Neural cell (in vitro differentiated cells): ENCODE results near the gene ARHGAP6. TPM values are rescaled to one million over a fixed set of nuclear protein-coding genes. Genes with fewer than 3 reads are reported as not detected.

Experiments
- H2AFZ ChIP-seq: fragments of 200-600, 300-800 bp; sonication (generic), shearing (Covaris generic); 2 replicates; pipeline ENCODE4 v1.6.0; 2014; ENCODE audit warnings: low read depth, mild to moderate bottlenecking, antibody characterized with exemption, low read length, moderate library complexity
- H3F3A ChIP-seq: fragments of 200-600 bp; shearing (Covaris generic); 2 replicates; pipeline ENCODE4 v1.6.1; 2016; ENCODE audit warnings: mild to moderate bottlenecking, moderate library complexity, mixed read lengths, antibody characterized with exemption, low read length; ENCODE audit not compliant: insufficient read depth, poor library complexity, severe bottlenecking
- H3K27ac ChIP-seq: fragments of 200-600, 300-800 bp; sonication (generic), shearing (Covaris generic); 2 replicates; pipeline ENCODE4 v1.5.1; 2014; ENCODE audit warnings: mild to moderate bottlenecking, low read length, moderate library complexity
- H3K27me3 ChIP-seq: fragments of 300-800, 200-600 bp; sonication (generic), shearing (Covaris generic); 2 replicates; pipeline ENCODE4 v1.6.0; 2014; ENCODE audit warnings: mild to moderate bottlenecking, low read depth, low read length, moderate library complexity; ENCODE audit not compliant: insufficient read depth
- H3K36me3 ChIP-seq: fragments of 300-800, 200-600 bp; sonication (generic), shearing (Covaris generic); 2 replicates; pipeline ENCODE4 v1.5.1; 2014; ENCODE audit warnings: mild to moderate bottlenecking, antibody characterized with exemption, low read length, moderate library complexity; ENCODE audit not compliant: insufficient read depth
- H3K4me2 ChIP-seq: fragments of 300-800, 200-600 bp; sonication (generic), shearing (Covaris generic); 2 replicates; pipeline ENCODE4 v1.6.0; 2014; ENCODE audit warnings: mild to moderate bottlenecking, low read length
- H3K4me3 ChIP-seq: fragments of 300-800, 200-600 bp; sonication (generic), shearing (Covaris generic); 2 replicates; pipeline ENCODE4 v1.5.1; 2014; ENCODE audit warnings: mild to moderate bottlenecking, low read length, moderate library complexity
- H3K79me2 ChIP-seq: fragments of 200-600 bp; shearing (Covaris generic); replicated peaks from 2 replicates; pipeline ENCODE4 v1.6.0; 2014; ENCODE audit warnings: mild to moderate bottlenecking, low read length, moderate library complexity; ENCODE audit not compliant: insufficient read depth
- H3K9ac ChIP-seq: fragments of 300-800, 200-600 bp; sonication (generic), shearing (Covaris generic); 2 replicates; pipeline ENCODE4 v1.6.1; 2016; ENCODE audit warnings: mild to moderate bottlenecking, low read length, mixed read lengths
- H3K9me2 ChIP-seq: fragments of 200-600 bp; shearing (Covaris generic); 2 replicates; pipeline ENCODE4 v1.6.1; 2016; ENCODE audit warnings: mild to moderate bottlenecking, low read length, mixed read lengths; ENCODE audit not compliant: insufficient read depth
- H3K9me3 ChIP-seq: fragments of 200-600, 300-800 bp; sonication (generic), shearing (Covaris generic); 2 replicates; pipeline ENCODE4 v1.6.1; 2016; ENCODE audit warnings: mild to moderate bottlenecking, mixed run types, low read length, moderate library complexity, mixed read lengths
- H4K20me1 ChIP-seq: fragments of 200-600 bp; shearing (Covaris generic); 2 replicates; pipeline ENCODE4 v1.6.1; 2016; ENCODE audit warnings: mild to moderate bottlenecking, mixed run types; ENCODE audit not compliant: insufficient read depth
- EP300 ChIP-seq: fragments of 450-650 bp; conservative IDR thresholded peaks from 2 replicates; pipeline ENCODE4 v1.6.1; 2014; ENCODE audit warnings: antibody characterized with exemption, mild to moderate bottlenecking, moderate library complexity; ENCODE audit not compliant: poor library complexity, severe bottlenecking
- EZH2 ChIP-seq: fragments of 200-600, 300-800 bp; shearing (Covaris generic), sonication (generic); IDR thresholded peaks from 2 replicates; pipeline ENCODE4 v1.6.1; 2014; ENCODE audit warnings: antibody characterized with exemption, low read length, borderline replicate concordance, mild to moderate bottlenecking; ENCODE audit not compliant: insufficient read depth, poor library complexity, severe bottlenecking
- MXI1 ChIP-seq: fragments of 450-650 bp; conservative IDR thresholded peaks from 2 replicates; pipeline ENCODE4 v1.6.1; 2014; ENCODE audit warnings: antibody characterized with exemption, mild to moderate bottlenecking; ENCODE audit not compliant: poor library complexity, severe bottlenecking
- POLR2AphosphoS5 ChIP-seq: IDR thresholded peaks from 2 replicates; pipeline ENCODE4 v1.6.1; 2012
- RAD21 ChIP-seq: fragments of 450-650 bp; conservative IDR thresholded peaks from 2 replicates; pipeline ENCODE4 v1.6.1; 2014; ENCODE audit warnings: antibody characterized with exemption, mild to moderate bottlenecking, moderate library complexity
- SMC3 ChIP-seq: fragments of 450-650 bp; conservative IDR thresholded peaks from 2 replicates; pipeline ENCODE4 v1.6.1; 2014; ENCODE audit warnings: antibody characterized with exemption, mild to moderate bottlenecking, moderate library complexity; ENCODE audit not compliant: poor library complexity
- TAF1 ChIP-seq: IDR thresholded peaks from 2 replicates; pipeline ENCODE4 v1.6.1; 2012; ENCODE audit warnings: low read depth
- polyA plus RNA-seq: library from polyadenylated mRNA; depleted of rRNA; stranded (reverse); fragments of >200 nt; gene quantifications from 2 replicates; pipeline ENCODE4 v1.2.3, GENCODE V29; 2014
- TF ChIP-seq, protein P1 (sequence below): fragments of 450-650 bp; IDR thresholded peaks from 2 replicates; pipeline ENCODE4 v1.5.1; 2014; ENCODE audit warnings: antibody characterized with exemption, mild to moderate bottlenecking, moderate library complexity; ENCODE audit not compliant: poor library complexity, severe bottlenecking
- TF ChIP-seq, protein P2 (sequence below): IDR thresholded peaks from 2 replicates; pipeline ENCODE4 v1.6.1; 2012; ENCODE audit warnings: borderline replicate concordance

Gene ARHGAP6
- polyA plus RNA-seq, 1 donor from 2014 or later: 0.40 TPM

DNA sequence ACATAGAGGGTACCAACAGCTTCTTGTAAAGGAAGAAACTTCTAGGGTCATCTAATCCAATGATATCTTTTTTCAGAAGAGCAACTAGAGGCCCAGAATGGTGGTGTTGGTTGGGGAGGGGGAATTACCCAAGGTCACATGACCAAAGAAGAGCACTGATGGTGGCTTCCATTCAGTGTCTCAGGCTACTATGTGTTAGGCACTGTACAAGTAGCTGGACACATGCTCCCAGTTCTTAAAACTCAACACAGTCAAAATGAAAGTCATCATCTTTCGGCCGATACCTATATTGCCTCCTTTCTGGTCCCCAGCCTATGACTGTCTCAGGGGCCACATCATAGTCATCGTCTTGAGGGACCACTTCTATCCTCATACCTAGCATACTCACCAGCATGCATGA is 88.1 kb downstream of the ARHGAP6 start:
- Histone ChIP-seq H3K9ac (no peak overlapping the region), H3K36me3 (no peaks in the 10 kb centered on the region), H3K27ac (no peak overlapping the region), H3K4me2 (no peak overlapping the region), H2AFZ (no peak overlapping the region), H3K79me2 (no peaks in the 10 kb centered on the region), H3K27me3 (no peaks in the 10 kb centered on the region), H3F3A (no peaks in the 10 kb centered on the region), H3K4me3 (no peak overlapping the region), H3K9me2 (no peaks in the 10 kb centered on the region), H3K9me3 (no peaks in the 10 kb centered on the region), H4K20me1 (no peaks in the 10 kb centered on the region)
- no peak for TF ChIP-seq TAF1
- no peak for TF ChIP-seq SMC3
- TF ChIP-seq, protein P1, sequence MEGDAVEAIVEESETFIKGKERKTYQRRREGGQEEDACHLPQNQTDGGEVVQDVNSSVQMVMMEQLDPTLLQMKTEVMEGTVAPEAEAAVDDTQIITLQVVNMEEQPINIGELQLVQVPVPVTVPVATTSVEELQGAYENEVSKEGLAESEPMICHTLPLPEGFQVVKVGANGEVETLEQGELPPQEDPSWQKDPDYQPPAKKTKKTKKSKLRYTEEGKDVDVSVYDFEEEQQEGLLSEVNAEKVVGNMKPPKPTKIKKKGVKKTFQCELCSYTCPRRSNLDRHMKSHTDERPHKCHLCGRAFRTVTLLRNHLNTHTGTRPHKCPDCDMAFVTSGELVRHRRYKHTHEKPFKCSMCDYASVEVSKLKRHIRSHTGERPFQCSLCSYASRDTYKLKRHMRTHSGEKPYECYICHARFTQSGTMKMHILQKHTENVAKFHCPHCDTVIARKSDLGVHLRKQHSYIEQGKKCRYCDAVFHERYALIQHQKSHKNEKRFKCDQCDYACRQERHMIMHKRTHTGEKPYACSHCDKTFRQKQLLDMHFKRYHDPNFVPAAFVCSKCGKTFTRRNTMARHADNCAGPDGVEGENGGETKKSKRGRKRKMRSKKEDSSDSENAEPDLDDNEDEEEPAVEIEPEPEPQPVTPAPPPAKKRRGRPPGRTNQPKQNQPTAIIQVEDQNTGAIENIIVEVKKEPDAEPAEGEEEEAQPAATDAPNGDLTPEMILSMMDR: no peak
- no peak for TF ChIP-seq EP300
- no peak for TF ChIP-seq RAD21
- TF ChIP-seq, protein P2, sequence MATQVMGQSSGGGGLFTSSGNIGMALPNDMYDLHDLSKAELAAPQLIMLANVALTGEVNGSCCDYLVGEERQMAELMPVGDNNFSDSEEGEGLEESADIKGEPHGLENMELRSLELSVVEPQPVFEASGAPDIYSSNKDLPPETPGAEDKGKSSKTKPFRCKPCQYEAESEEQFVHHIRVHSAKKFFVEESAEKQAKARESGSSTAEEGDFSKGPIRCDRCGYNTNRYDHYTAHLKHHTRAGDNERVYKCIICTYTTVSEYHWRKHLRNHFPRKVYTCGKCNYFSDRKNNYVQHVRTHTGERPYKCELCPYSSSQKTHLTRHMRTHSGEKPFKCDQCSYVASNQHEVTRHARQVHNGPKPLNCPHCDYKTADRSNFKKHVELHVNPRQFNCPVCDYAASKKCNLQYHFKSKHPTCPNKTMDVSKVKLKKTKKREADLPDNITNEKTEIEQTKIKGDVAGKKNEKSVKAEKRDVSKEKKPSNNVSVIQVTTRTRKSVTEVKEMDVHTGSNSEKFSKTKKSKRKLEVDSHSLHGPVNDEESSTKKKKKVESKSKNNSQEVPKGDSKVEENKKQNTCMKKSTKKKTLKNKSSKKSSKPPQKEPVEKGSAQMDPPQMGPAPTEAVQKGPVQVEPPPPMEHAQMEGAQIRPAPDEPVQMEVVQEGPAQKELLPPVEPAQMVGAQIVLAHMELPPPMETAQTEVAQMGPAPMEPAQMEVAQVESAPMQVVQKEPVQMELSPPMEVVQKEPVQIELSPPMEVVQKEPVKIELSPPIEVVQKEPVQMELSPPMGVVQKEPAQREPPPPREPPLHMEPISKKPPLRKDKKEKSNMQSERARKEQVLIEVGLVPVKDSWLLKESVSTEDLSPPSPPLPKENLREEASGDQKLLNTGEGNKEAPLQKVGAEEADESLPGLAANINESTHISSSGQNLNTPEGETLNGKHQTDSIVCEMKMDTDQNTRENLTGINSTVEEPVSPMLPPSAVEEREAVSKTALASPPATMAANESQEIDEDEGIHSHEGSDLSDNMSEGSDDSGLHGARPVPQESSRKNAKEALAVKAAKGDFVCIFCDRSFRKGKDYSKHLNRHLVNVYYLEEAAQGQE: no peak
- no peak for TF ChIP-seq MXI1
- no peak for TF ChIP-seq EZH2
- no peak for TF ChIP-seq POLR2AphosphoS5

DNA sequence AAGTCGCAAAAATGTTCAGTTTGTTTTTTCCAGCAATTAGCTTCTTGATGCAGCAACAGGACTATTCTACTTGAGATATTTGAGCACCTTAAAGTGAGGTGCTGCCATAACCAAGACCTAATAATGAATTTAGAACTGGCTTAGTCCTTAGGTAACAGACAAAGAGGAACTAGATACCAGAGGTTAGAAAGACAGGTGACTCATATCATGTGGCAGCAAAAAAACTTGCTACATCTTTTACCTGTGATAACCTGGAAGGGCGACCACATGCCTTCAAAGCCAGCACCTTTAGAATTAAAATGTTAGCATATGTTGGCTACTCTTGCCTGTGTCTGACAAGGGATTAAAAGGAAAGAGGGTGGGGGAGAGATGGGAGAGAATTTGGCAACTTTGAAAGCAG is 90.4 kb downstream of the ARHGAP6 start:
- no peaks in the 10 kb centered on the region for H3K36me3 ChIP-seq
- H3F3A ChIP-seq: no peaks in the 10 kb centered on the region
- H3K9ac ChIP-seq: no peak overlapping the region
- no peaks in the 10 kb centered on the region for H4K20me1 ChIP-seq
- H3K4me2 ChIP-seq: no peak overlapping the region
- H3K27me3 ChIP-seq: no peaks in the 10 kb centered on the region
- no peak overlapping the region for H3K27ac ChIP-seq
- H3K9me2 ChIP-seq: no peaks in the 10 kb centered on the region
- TF ChIP-seq RAD21 (no peak), EP300 (no peak), MXI1 (no peak), EZH2 (no peak), TAF1 (no peak)
- TF ChIP-seq, protein P2: no peak
- TF ChIP-seq, protein P1: no peak
- no peaks in the 10 kb centered on the region for H3K9me3 ChIP-seq
- H3K4me3 ChIP-seq: no peak overlapping the region
- no peak overlapping the region for H2AFZ ChIP-seq
- H3K79me2 ChIP-seq: no peaks in the 10 kb centered on the region
